HCT116 (cell line): ENCODE data around the gene MEFV. TPM values are rescaled to one million over a fixed set of nuclear protein-coding genes. Genes with fewer than 3 reads are reported as not detected.
A peak's percentile ranks its signal among the peaks of the same experiment; 100 is the strongest.

Experiments
- ATAC-seq: fragments of 200-7000 bp; cut with Tn5 transposase; 2 replicates; pipeline ENCODE4 v1.9.1; 2020; ENCODE audit warnings: mild to moderate bottlenecking, moderate library complexity
- BruUV-seq: library from RNA; stranded (reverse); fragments of 400-500 nt; replicated peaks from 2 replicates; lab custom pipeline; 2021; lab: Mats Ljungman, UMichigan
- CTCF ChIA-PET: fragments of 300-600 bp; sonication (Branson Sonifier 250); formaldehyde crosslinking; loops from one replicate; lab custom pipeline; 2021; ENCODE audit warnings: antibody characterized with exemption; lab: Charles Lee
- POLR2A ChIA-PET: fragments of 300-600, 350-600 bp; sonication (Branson Sonifier 250); formaldehyde crosslinking; loops from one replicate; lab custom pipeline; 2021; ENCODE audit warnings: antibody characterized with exemption; lab: Charles Lee
- RAD21 ChIA-PET, 2 experiments: fragments of 300-600 bp; sonication (Branson Sonifier 250); formaldehyde crosslinking; loops; one replicate each; lab custom pipeline; 2023; ENCODE audit warnings: low total read pairs in 2 of 2; ENCODE audit not compliant: uncharacterized antibody in 2 of 2, unreplicated experiment in 2 of 2, low non-redundant PET in 1 of 2; lab: Charles Lee
- DNase-seq: peaks from one replicate; pipeline ENCODE4 v3.0.0-alpha.2; 2010; ENCODE audit warnings: low read depth, low spot score
- H2AFZ ChIP-seq: fragments of 200-600 bp; shearing (Covaris generic), sonication (generic); 2 replicates; pipeline ENCODE4 v1.6.1; 2017; ENCODE audit warnings: low read depth, mixed run types, mixed read lengths, antibody characterized with exemption, low read length; ENCODE audit not compliant: poor library complexity, severe bottlenecking
- H3K27ac ChIP-seq: 2 replicates; pipeline ENCODE4 v1.5.1; 2012; ENCODE audit warnings: low read depth, low read length
- H3K27me3 ChIP-seq: fragments of 200-600 bp; sonication (generic); 2 replicates; pipeline ENCODE4 v1.6.1; 2016; ENCODE audit warnings: mixed run types, low read length, mixed read lengths; ENCODE audit not compliant: insufficient read depth
- H3K36me3 ChIP-seq, 2 experiments: fragments of 200-500 bp in 1 of 2; fragments of 200-600 bp in 1 of 2; sonication (Bioruptor generic) in 1 of 2; sonication (generic) in 1 of 2; 2 replicates each; pipeline versions ENCODE4 v1.5.1 to v1.6.1; 2014 to 2016; ENCODE audit warnings: low read length in 2 of 2, inconsistent platforms in 1 of 2, mixed read lengths in 1 of 2, mixed run types in 1 of 2; ENCODE audit not compliant: insufficient read depth in 2 of 2, control insufficient read depth in 1 of 2
- H3K4me1 ChIP-seq, 2 experiments: fragments of 200-600 bp in 1 of 2; sonication (generic) in 1 of 2; 2 replicates each; pipeline versions ENCODE4 v1.5.1 to v1.6.1; 2012 to 2017; ENCODE audit warnings: low read length in 2 of 2, inconsistent platforms in 1 of 2, mild to moderate bottlenecking in 1 of 2, mixed read lengths in 1 of 2, mixed run types in 1 of 2, moderate library complexity in 1 of 2; ENCODE audit not compliant: insufficient read depth in 2 of 2, control insufficient read depth in 1 of 2
- H3K4me2 ChIP-seq: fragments of 200-600 bp; sonication (generic); 2 replicates; pipeline ENCODE4 v1.6.1; 2017; ENCODE audit warnings: mixed run types, low read length, mixed read lengths
- H3K4me3 ChIP-seq, 2 experiments: fragments of 200-600 bp in 1 of 2; sonication (generic) in 1 of 2; replicated peaks in 1 of 2; 2 replicates each; pipeline ENCODE4 v1.5.1; 2011 to 2016; ENCODE audit warnings: low read length in 2 of 2, control low read depth in 1 of 2, low read depth in 1 of 2, mild to moderate bottlenecking in 1 of 2, mixed read lengths in 1 of 2, mixed run types in 1 of 2
- H3K79me2 ChIP-seq: fragments of 200-600 bp; sonication (generic); 2 replicates; pipeline ENCODE4 v1.6.1; 2017; ENCODE audit warnings: mild to moderate bottlenecking, mixed run types, low read length, moderate library complexity, mixed read lengths; ENCODE audit not compliant: insufficient read depth
- H3K9ac ChIP-seq: fragments of 200-600 bp; sonication (generic); 2 replicates; pipeline ENCODE4 v1.6.1; 2016; ENCODE audit warnings: low read length, mixed read lengths
- H3K9me2 ChIP-seq: fragments of 200-600 bp; sonication (generic), shearing (Covaris generic); 2 replicates; pipeline ENCODE4 v1.6.1; 2017; ENCODE audit warnings: mixed run types, mild to moderate bottlenecking, moderate library complexity; ENCODE audit not compliant: insufficient read depth
- H3K9me3 ChIP-seq, 2 experiments: fragments of 200-500 bp in 1 of 2; fragments of 200-600 bp in 1 of 2; sonication (Bioruptor generic) in 1 of 2; sonication (generic) in 1 of 2; 2 replicates each; pipeline ENCODE4 v1.6.1; 2014 to 2017; ENCODE audit warnings: low read length in 2 of 2, mixed read lengths in 2 of 2, inconsistent platforms in 1 of 2, low read depth in 1 of 2, mild to moderate bottlenecking in 1 of 2, mixed run types in 1 of 2, moderate library complexity in 1 of 2; ENCODE audit not compliant: control insufficient read depth in 1 of 2, insufficient read depth in 1 of 2
- H4K20me1 ChIP-seq: fragments of 200-600 bp; sonication (generic), shearing (Covaris generic); 2 replicates; pipeline ENCODE4 v1.6.1; 2017; ENCODE audit warnings: mixed run types, mild to moderate bottlenecking, moderate library complexity; ENCODE audit not compliant: insufficient read depth
- CBX3 ChIP-seq: IDR thresholded peaks from 2 replicates; pipeline ENCODE4 v1.6.1; 2012; ENCODE audit warnings: low read depth
- SIN3A ChIP-seq: IDR thresholded peaks from 2 replicates; pipeline ENCODE4 v1.6.1; 2012; ENCODE audit warnings: low read depth
- TCF7L2 ChIP-seq: IDR thresholded peaks from 2 replicates; pipeline ENCODE4 v1.7.0; 2011; ENCODE audit warnings: borderline replicate concordance, inconsistent platforms; ENCODE audit not compliant: insufficient read depth, insufficient read length; ENCODE audit errors: extremely low read depth
- ZBTB33 ChIP-seq: IDR thresholded peaks from 2 replicates; pipeline ENCODE4 v1.6.1; 2011; ENCODE audit warnings: mild to moderate bottlenecking, low read length, moderate library complexity; ENCODE audit not compliant: insufficient replicate concordance; ENCODE audit errors: extremely low read depth
- ZNF274 ChIP-seq: fragments of 200-500 bp; sonication (Bioruptor generic); IDR thresholded peaks from 2 replicates; pipeline ENCODE4 v1.6.1; 2014; ENCODE audit warnings: mild to moderate bottlenecking, low read depth, low read length, inconsistent platforms
- intact Hi-C: fragments of 100-400 bp; cut with micrococcal nuclease; formaldehyde crosslinking; loops from 2 replicates; pipeline ENCODE4 v1.10.0; 2022
- total RNA-seq: library from RNA; stranded (reverse); gene quantifications from one replicate; pipeline ENCODE4 v1.2.1, GENCODE V29; 2021; ENCODE audit not compliant: unreplicated experiment

The MEFV gene
- total RNA-seq, 1 experiment from 2014 or later, result 0.15 TPM

- Histone ChIP-seq H3K79me2 (no peaks in the 10 kb centered on the region), H3K27me3 (no peaks in the 10 kb centered on the region), H3K9ac (no peak overlapping the region), H3K4me2 (no peak overlapping the region), H3K27ac (no peak overlapping the region), H2AFZ (no peak overlapping the region), H4K20me1 (no peaks in the 10 kb centered on the region), H3K4me3 (no peak overlapping the region), H3K4me1 (no peaks in the 10 kb centered on the region), H3K36me3 (peaks cover 3 to 53% of the 10 kb centered on the region in 2 experiments; a peak in 2 of 4 replicates), H3K9me3 (peaks cover 23 to 34% of the 10 kb centered on the region in 2 experiments), H3K9me2 (no peaks in the 10 kb centered on the region)
- no peak for DNase-seq
- no TSS peak for BruUV-seq
- ChIA-PET RAD21 (no interaction called here), POLR2A (no interaction called here), CTCF (no interaction called here)
- TF ChIP-seq ZNF274 (no peak), SIN3A (no peak), CBX3 (peak; percentile 42; the same call in 1 of the 2 replicates), TCF7L2 (no peak)
- intact Hi-C loops, result no loop called here
- no peak for ATAC-seq
Measured at GRCh38 chr16:3223913-3224515, 32.4 kb downstream of the MEFV start.

GRCh38 chr16:3220839-3221238, 35.6 kb downstream of the MEFV start:
- no peak overlapping the region for H3K9ac ChIP-seq
- H3K9me2 ChIP-seq, result no peaks in the 10 kb centered on the region
- peaks cover 3 to 31% of the 10 kb centered on the region in 2 experiments; a peak in 2 of 4 replicates for H3K36me3 ChIP-seq
- CTCF ChIA-PET, result no interaction called here
- H3K79me2 ChIP-seq, result no peaks in the 10 kb centered on the region
- POLR2A ChIA-PET, result no interaction called here
- RAD21 ChIA-PET, result no interaction called here
- no peak overlapping the region for H3K4me3 ChIP-seq
- no peak for TF ChIP-seq ZBTB33
- TF ChIP-seq, all 23 proteins: peak for 0
- H3K27ac ChIP-seq, result no peak overlapping the region
- H4K20me1 ChIP-seq, result no peaks in the 10 kb centered on the region
- no TSS peak for BruUV-seq
- H3K4me2 ChIP-seq, result no peak overlapping the region
- no peak overlapping the region for H2AFZ ChIP-seq
- no peaks in the 10 kb centered on the region for H3K4me1 ChIP-seq
- intact Hi-C loops, result no loop called here
- ATAC-seq (no peak), DNase-seq (no peak)
- H3K9me3 ChIP-seq, result peaks cover 23 to 30% of the 10 kb centered on the region in 2 experiments
- no peaks in the 10 kb centered on the region for H3K27me3 ChIP-seq
